Endodermal cell (in vitro differentiated cells): Measurements from ENCODE around the gene SPOCK1. TPM values are rescaled to one million over a fixed set of nuclear protein-coding genes. Genes with fewer than 3 reads are reported as not detected.

ENCODE experiments used
- DNase-seq: peaks from one replicate; pipeline ENCODE4 v3.0.0-alpha.2; 2017
- H3K27ac ChIP-seq: 2 replicates; pipeline ENCODE4 v1.5.1; 2013; ENCODE audit warnings: mild to moderate bottlenecking, low read depth, low read length, moderate library complexity
- H3K27me3 ChIP-seq: 2 replicates; pipeline ENCODE4 v1.6.1; 2013; ENCODE audit warnings: mild to moderate bottlenecking, low read length, moderate library complexity; ENCODE audit not compliant: insufficient read depth, control insufficient read depth, poor library complexity, severe bottlenecking
- H3K36me3 ChIP-seq: 2 replicates; pipeline ENCODE4 v1.7.0; 2013; ENCODE audit warnings: mild to moderate bottlenecking, low read length, moderate library complexity; ENCODE audit not compliant: control insufficient read depth, insufficient read depth
- H3K4me1 ChIP-seq: one replicate; pipeline ENCODE4 v1.7.0; 2013; ENCODE audit warnings: low read length; ENCODE audit not compliant: control insufficient read depth, insufficient read depth
- H3K4me3 ChIP-seq: 2 replicates; pipeline ENCODE4 v1.5.1; 2013; ENCODE audit warnings: mild to moderate bottlenecking, low read length, moderate library complexity
- H3K9ac ChIP-seq: 2 replicates; pipeline ENCODE4 v1.6.1; 2013; ENCODE audit warnings: mild to moderate bottlenecking, low read length, moderate library complexity; ENCODE audit not compliant: poor library complexity, severe bottlenecking; ENCODE audit errors: extremely low read depth
- H3K9me3 ChIP-seq: 2 replicates; pipeline ENCODE4 v1.6.1; 2013; ENCODE audit warnings: mild to moderate bottlenecking, low read length, moderate library complexity; ENCODE audit not compliant: control insufficient read depth
- H3K27ac Mint-ChIP-seq: 2 replicates; pipeline ENCODE4 v1.8.0; 2020; ENCODE audit warnings: mixed read lengths
- H3K27me3 Mint-ChIP-seq: 2 replicates; pipeline ENCODE4 v1.8.0; 2021; ENCODE audit warnings: mild to moderate bottlenecking, mixed read lengths; ENCODE audit not compliant: insufficient read depth
- H3K36me3 Mint-ChIP-seq: 2 replicates; pipeline ENCODE4 v1.8.0; 2020; ENCODE audit warnings: low read depth, mixed read lengths
- H3K4me1 Mint-ChIP-seq: 2 replicates; pipeline ENCODE4 v1.8.0; 2020; ENCODE audit warnings: mixed read lengths
- H3K4me3 Mint-ChIP-seq: 2 replicates; pipeline ENCODE4 v1.8.0; 2020; ENCODE audit warnings: mild to moderate bottlenecking, moderate library complexity, mixed read lengths
- H3K9me3 Mint-ChIP-seq: 2 replicates; pipeline ENCODE4 v1.8.0; 2020; ENCODE audit warnings: mild to moderate bottlenecking, mixed read lengths
- CTCF ChIP-seq: fragments of 200-600 bp; sonication (generic); conservative IDR thresholded peaks from 2 replicates; pipeline ENCODE4 v1.5.0; 2021; ENCODE audit warnings: antibody characterized with exemption, mild to moderate bottlenecking
- WGBS, 2 experiments: methylation state at CpG; one replicate each; pipeline versions ENCODE4 v1.1.5 to v1.1.7; 2013; ENCODE audit warnings: missing lambda C conversion rate in 2 of 2, mixed read lengths in 1 of 2; ENCODE audit not compliant: insufficient coverage in 1 of 2, insufficient read length in 1 of 2; 5-methylcytosine and 5-hydroxymethylcytosine counted together
- total RNA-seq, 2 donors: library from RNA; stranded (reverse); fragmentation: NEBNext Ultra II Directional in 1 of 2; extraction: Animal tissue kit (Norgen Biotek cat#: 25700) in 1 of 2; gene quantifications; 2 replicates in 1 of 2; 3 replicates in 1 of 2; pipeline ENCODE4 v1.2.1, GENCODE V29; 2021

SPOCK1 gene
- total RNA-seq, 2 donors from 2014 or later: 25.8 to 39.8 TPM

GRCh38 chr5:137412136-137412535, 87.0 kb downstream of the SPOCK1 start:
- Mint-ChIP-seq H3K27ac (no peak overlapping the region), H3K4me3 (no peak overlapping the region), H3K9me3 (peaks cover 5% of the 10 kb centered on the region), H3K36me3 (no peaks in the 10 kb centered on the region), H3K4me1 (peaks cover 6% of the 10 kb centered on the region), H3K27me3 (no peaks in the 10 kb centered on the region)
- Histone ChIP-seq H3K27me3 (no peaks in the 10 kb centered on the region), H3K4me3 (no peak overlapping the region), H3K9me3 (no peaks in the 10 kb centered on the region), H3K9ac (no peak overlapping the region), H3K27ac (no peak overlapping the region), H3K4me1 (peaks cover under 1% of the 10 kb centered on the region), H3K36me3 (no peaks in the 10 kb centered on the region)
- DNase-seq: no peak
- TF ChIP-seq CTCF: no peak
- 95 to 100% methylated on average over 1 of the region's 1 CpG for WGBS, 2 experiments

GRCh38 chr5:137410234-137411010, 88.7 kb downstream of the SPOCK1 start:
- no peak for DNase-seq
- H3K4me3 Mint-ChIP-seq: no peak overlapping the region

GRCh38 chr5:137409736-137410135, 89.4 kb downstream of the SPOCK1 start:
- Mint-ChIP-seq H3K4me3 (no peak overlapping the region), H3K27me3 (no peaks in the 10 kb centered on the region), H3K27ac (no peak overlapping the region), H3K9me3 (no peaks in the 10 kb centered on the region), H3K36me3 (no peaks in the 10 kb centered on the region), H3K4me1 (peaks cover 6% of the 10 kb centered on the region)
- no peak overlapping the region for H3K27ac ChIP-seq
- H3K4me1 ChIP-seq: peaks cover 4% of the 10 kb centered on the region
- no peaks in the 10 kb centered on the region for H3K9me3 ChIP-seq
- H3K36me3 ChIP-seq: no peaks in the 10 kb centered on the region
- no peak overlapping the region for H3K9ac ChIP-seq
- H3K4me3 ChIP-seq: no peak overlapping the region
- no peak for TF ChIP-seq CTCF
- H3K27me3 ChIP-seq: no peaks in the 10 kb centered on the region
- DNase-seq: no peak

More at GRCh38 chr5:137410234-137411010, 88.7 kb downstream of the SPOCK1 start:
- WGBS, 2 experiments: 90 to 91% methylated on average over 3 to 4 of the region's 4 CpGs
- Histone ChIP-seq H3K9me3 (no peaks in the 10 kb centered on the region), H3K4me3 (no peak overlapping the region), H3K27me3 (no peaks in the 10 kb centered on the region), H3K27ac (no peak overlapping the region), H3K4me1 (peaks cover 4% of the 10 kb centered on the region), H3K9ac (no peak overlapping the region), H3K36me3 (no peaks in the 10 kb centered on the region)
- Mint-ChIP-seq H3K27ac (no peak overlapping the region), H3K36me3 (no peaks in the 10 kb centered on the region), H3K4me1 (peaks cover 6% of the 10 kb centered on the region), H3K27me3 (no peaks in the 10 kb centered on the region), H3K9me3 (no peaks in the 10 kb centered on the region)
- TF ChIP-seq CTCF: no peak
